ENCODE results near the gene SETD4.

SETD4 gene

DNA sequence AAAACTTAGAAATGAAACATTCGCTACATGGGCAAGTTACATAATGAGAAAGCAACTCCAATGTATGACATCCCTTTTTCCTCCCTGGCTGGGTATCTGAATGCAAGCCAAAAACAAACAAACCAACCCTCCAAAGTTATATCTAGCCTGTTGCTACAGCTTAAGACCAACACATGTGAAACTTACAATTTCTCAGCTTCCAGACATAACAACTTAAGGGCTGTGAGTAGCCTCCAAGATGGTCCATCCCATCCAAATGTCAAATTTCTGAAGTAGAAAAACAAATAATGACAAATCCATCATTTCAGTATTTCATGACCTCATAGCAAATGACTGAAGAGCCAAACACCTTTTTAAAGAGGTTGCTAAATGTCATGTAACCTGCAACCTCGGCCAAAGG lies 19.9 kb downstream of the SETD4 start:
- DNase-seq (ENCODE audit: low read depth) = no peak
- TF ChIP-seq, protein P1, sequence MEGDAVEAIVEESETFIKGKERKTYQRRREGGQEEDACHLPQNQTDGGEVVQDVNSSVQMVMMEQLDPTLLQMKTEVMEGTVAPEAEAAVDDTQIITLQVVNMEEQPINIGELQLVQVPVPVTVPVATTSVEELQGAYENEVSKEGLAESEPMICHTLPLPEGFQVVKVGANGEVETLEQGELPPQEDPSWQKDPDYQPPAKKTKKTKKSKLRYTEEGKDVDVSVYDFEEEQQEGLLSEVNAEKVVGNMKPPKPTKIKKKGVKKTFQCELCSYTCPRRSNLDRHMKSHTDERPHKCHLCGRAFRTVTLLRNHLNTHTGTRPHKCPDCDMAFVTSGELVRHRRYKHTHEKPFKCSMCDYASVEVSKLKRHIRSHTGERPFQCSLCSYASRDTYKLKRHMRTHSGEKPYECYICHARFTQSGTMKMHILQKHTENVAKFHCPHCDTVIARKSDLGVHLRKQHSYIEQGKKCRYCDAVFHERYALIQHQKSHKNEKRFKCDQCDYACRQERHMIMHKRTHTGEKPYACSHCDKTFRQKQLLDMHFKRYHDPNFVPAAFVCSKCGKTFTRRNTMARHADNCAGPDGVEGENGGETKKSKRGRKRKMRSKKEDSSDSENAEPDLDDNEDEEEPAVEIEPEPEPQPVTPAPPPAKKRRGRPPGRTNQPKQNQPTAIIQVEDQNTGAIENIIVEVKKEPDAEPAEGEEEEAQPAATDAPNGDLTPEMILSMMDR (conservative IDR thresholded peaks at IDR 0.05; ENCODE audit: control insufficient read depth, insufficient read depth, low read depth, low read length) = no peak
- no peak overlapping the region for H3K4me3 ChIP-seq (ENCODE audit: control insufficient read depth, low read depth, low read length)

DNA sequence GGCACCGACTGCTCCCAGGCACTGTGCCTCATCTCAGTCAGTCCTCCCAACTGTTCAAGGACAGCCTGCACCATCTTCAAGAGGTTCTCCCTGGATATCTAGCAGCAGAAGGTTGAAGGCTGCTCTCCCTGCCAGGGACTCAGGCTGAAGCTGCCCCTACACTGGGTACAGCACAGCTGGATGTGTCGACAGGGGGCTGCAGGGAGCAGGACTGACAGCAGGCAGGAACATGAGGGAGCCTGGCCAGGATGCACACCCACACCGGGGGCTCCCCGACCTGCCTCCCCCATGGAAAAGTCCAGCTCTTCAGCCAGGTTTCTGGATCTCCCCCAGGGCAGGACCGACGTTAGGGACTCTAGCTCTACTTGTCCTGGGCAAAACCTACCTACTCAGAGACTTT lies 20.5 kb downstream of the SETD4 start:
- no peak for DNase-seq (ENCODE audit: low read depth)
- no peak overlapping the region for H3K4me3 ChIP-seq (ENCODE audit: control insufficient read depth, low read depth, low read length)
- TF ChIP-seq, protein P1 (conservative IDR thresholded peaks at IDR 0.05; ENCODE audit: control insufficient read depth, insufficient read depth, low read depth, low read length) = no peak

DNA sequence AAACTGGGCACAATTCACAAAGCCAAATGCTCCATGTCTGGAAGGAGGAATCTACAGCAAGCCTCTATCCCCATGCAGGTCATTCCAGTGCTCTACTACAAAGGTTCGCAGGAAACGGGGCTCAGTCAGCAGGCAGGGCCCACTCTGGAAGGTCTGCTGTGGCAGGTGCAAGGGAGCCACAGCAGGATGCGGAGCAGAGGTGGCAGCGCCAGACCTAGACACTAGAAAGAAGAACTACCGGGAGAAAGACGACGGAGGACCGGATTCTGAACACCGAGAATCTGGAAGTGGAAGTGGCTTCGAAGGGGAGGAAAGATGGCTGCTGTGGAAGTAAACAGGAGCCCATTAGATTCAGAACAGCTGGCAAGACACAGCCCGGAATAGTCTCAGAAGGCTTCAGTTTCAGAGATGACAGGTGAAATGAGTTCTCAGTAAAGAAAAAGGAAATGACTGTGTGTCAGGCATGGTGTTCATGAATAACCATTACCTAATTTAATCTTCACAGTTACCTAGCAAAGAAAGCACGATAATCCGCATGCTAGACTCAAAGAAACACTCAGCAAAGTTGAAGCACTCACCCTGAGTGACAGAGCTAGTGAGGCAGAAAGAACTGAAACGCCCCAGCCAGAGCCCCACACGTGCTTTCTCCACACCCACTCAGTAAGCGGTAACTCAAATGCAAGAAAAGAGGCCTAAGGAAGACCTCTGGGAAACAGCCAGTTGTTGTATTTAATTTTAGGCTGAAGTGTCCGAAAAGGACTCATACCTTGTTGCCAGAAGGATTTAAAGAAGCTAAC lies 21.4 kb downstream of the SETD4 start:
- TF ChIP-seq, protein P1 (conservative IDR thresholded peaks at IDR 0.05; ENCODE audit: control insufficient read depth, insufficient read depth, low read depth, low read length) = no peak
- DNase-seq (ENCODE audit: low read depth) = no peak
- no peak overlapping the region for H3K4me3 ChIP-seq (ENCODE audit: control insufficient read depth, low read depth, low read length)

DNA sequence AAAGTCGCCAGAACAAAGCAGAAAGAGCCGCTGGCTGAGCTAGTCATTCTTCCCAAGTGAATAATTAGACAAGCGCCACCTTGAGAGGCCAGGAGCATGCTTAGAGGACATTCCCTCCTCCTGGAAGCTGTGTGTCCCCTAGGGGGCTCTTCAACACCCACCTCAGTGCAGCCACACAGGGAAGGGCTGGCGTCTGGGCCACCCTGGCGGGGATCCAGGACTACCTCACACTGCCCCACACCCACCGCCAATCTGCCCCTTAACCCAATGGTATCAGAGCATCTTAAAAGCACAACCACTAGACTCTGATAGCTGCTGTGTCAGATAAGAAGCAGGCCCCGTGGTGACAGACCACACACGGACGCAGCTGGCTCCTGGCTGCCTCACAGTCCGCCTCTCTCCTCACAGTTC lies 24.9 kb downstream of the SETD4 start:
- H3K4me3 ChIP-seq (ENCODE audit: control insufficient read depth, low read depth, low read length) = no peak overlapping the region
- TF ChIP-seq, protein P1 (conservative IDR thresholded peaks at IDR 0.05; ENCODE audit: control insufficient read depth, insufficient read depth, low read depth, low read length) = no peak
- no peak for DNase-seq (ENCODE audit: low read depth)

DNA sequence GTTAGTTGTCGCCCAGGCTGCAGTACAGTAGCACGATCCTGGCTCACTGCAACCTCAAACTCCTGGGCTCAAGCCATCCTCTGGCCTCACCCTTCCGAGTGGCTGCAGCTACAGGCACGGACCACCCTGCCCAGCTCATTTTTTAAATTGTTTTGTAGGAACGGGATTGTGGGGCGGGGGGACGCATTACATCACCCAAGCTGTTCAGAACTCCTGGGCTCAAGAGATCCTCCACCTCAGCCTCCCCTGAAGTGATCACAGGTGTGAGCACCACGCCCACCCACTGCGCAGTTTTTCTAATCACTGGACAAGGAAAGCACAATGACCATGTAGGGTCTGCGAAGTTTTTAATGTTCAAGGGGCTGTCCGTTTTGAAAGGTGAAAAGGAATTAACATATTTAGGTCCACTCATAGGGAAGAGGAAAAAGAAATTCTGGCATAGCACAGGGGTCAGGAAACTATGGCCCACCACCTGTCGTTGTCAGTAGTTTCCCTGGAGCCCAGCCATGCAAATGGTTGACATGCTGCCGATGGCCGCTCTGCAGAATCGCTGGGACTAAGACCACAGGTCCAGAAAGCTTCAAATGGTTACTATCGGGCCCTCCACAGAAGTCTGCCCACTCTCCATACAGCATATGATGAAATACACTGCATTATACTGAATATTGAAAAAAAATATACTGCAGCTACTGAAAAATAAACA lies 26.0 kb downstream of the SETD4 start:
- no peak overlapping the region for H3K4me3 ChIP-seq (ENCODE audit: control insufficient read depth, low read depth, low read length)
- no peak for DNase-seq (ENCODE audit: low read depth)
- TF ChIP-seq, protein P1 (conservative IDR thresholded peaks at IDR 0.05; ENCODE audit: control insufficient read depth, insufficient read depth, low read depth, low read length) = no peak

DNA sequence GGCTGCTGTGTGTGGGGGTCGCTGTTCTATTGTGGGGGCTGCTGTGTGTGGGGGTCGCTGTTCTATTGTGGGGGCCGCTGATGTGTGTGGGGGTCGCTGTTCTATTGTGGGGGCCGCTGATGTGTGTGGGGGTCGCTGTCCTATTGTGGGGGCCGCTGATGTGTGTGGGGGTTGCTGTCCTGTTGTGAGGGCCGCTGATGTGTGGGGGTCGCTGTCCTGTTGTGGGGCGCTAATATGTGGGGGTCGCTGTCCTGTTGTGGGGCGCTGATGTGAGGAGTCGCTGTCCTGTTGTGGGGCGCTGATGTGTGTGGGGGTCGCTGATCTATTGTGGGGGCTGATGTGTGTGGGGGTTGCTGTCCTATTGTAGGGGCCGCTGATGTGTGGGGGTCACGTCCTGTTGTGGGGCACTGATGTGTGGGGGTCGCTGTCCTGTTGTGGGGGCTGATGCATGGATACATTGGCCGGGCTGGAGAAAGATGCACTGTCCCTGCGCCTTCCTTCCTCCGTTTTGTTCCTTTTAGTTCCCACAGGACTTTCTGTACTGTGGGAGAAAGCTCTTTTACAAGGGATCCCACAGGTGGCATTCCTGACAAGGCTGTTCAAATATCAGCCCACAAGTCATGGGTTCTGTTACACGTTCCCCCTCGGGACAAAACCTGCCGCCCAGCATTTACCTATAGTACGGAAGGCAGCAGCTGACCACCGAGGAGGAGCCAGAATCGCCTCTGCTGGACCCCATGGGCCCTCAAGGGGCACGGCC lies 27.5 kb downstream of the SETD4 start:
- H3K4me3 ChIP-seq (ENCODE audit: control insufficient read depth, low read depth, low read length) = no peak overlapping the region
- no peak for DNase-seq (ENCODE audit: low read depth)
- TF ChIP-seq, protein P1 (conservative IDR thresholded peaks at IDR 0.05; ENCODE audit: control insufficient read depth, insufficient read depth, low read depth, low read length) = no peak
